ENCODE measurements around the gene STX18.

STX18 gene

DNA sequence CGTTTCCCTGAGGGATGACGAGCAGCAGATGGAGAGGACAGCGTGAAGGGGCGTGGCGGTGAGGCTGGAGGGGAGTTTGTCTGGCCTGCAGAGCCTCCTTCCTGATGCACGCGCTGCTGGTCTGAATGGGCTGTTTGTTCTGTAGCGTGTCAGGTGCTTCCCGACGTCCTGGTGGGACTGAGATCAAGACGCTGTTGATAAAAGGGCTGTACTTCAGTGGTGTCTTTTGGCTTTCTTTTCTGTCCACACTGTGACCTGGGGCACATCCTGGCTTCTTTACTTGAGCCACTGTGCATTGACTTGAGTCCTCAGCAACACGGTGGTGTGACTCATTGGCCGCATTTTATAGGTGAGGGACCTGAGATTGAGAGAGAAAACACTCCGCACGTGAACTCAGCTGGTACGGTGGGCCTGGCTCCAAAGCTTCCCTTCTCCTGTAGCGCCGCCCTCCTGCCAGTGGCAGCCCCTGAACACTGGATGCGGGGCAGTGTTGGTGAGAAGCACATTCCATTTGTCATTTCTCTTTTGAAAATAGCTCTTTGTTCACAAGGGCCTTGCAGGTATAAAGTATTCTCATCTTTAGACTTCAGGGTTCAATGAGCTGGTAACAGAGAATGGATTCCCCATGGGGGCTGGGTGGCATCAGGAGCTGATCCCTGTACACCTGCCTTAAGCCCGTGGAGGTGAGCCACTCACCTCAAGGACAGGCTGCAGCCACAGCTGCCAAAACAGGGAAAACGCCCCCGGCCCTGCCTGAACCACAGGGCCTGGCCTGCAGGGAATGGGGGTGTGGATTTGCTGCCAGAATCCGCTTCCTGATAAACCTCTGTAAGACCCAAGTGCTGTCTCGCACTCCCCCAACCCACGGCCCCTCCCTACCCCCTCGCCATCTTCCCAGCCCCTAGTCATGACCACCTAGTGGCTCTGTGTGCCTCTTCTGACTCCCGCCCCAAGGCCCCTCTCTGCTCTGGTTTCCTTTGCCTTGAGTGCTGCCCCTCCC lies 125.7 kb downstream of the STX18 start:
- DNase-seq: no peak

DNA sequence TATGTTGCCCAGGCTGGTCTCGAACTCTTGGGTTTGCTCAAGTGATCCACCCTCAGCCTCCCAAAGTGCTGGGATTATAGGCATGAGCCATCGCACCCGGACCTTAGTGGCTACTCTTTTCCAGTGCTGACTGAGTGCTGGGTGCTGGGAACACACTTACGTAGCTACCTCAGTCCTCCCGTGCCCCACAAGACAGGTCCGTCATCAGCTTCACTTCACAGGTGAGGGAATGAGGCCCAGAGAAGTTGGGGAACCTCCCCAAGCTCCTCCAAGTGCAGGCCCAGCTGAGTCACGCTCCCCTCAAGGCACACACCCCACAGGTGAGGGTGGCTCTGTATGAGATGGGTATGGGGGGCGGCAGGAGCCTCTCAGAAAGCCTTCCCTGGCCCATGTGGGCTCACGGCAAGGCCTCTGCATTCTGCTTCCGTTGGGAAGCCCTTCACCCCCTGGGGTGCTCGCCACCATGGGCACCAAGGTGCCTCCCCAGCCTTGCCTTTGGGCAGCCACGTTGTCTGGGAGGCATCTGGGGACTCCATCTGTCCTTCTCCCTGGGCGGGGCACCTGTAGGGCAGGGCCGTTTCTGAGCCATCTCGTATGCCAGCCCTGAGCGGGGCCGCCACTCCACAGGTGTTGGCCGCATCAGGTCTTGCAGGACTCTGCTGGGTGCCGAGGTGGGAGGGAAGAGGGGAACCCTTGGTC lies 126.6 kb downstream of the STX18 start:
- DNase-seq: no peak

DNA sequence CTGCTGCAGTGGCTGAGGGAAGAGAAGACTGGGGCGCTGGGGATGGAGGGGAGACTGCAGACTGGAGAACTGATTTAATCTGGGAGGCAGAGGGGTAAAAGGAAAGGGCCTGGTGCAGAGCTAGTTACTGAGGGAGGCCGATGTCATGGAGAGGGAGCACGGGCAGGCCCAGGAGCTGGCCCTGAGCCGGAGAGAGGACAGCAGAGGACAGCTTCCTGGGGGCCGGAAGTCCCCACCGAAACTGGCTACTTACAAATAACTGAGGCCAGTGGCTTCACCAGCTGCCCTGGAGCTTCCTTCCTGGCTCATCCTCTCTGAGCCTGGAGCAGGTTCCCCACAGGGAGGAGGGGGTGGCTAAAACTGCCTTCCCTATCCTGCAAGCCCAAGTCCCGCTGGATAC lies 128.0 kb downstream of the STX18 start:
- no peak for DNase-seq

DNA sequence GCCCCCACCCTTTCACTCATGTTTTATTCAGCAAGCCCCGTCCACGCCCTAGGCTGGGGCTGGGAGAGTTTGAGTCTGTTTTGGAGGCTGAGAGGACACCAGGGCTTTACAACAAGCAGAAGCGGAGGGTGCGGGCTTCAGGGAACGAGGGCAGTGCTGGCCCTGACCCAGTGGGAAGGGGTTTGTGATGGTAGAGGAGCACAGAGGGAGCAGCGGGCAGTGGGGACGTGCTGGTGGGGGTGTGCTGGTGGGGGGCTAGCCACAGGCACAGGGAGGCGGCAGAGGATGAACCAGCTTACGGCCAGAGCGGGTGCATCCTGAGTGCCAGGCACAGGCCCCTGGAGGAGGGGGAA lies 128.5 kb downstream of the STX18 start:
- no peak for DNase-seq

- no peak for DNase-seq
Observed at GRCh38 chr4:4412641-4413372, 129.0 kb downstream of the STX18 start.

GRCh38 chr4:4411906-4412305 lies 129.9 kb downstream of the STX18 start:
- no peak for DNase-seq

DNA sequence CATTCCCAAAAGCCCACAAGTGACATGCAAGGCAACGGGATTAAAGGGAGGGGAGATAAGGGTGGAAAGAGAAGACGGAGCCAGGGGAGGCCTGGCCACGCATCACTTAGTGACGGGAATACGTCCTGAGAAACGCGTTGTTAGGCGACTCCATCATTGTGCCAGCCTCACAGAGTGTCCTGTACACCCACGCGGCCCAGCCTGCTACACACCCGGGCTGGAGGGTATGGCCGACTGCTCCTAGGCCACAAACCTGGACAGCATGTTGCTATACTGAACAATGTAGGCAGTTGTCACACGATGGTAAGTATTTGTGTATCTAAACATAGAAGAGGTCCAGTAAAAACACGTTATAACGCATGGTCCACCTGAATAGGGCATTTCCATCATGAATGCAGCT lies 131.6 kb downstream of the STX18 start:
- no peak for DNase-seq

DNA sequence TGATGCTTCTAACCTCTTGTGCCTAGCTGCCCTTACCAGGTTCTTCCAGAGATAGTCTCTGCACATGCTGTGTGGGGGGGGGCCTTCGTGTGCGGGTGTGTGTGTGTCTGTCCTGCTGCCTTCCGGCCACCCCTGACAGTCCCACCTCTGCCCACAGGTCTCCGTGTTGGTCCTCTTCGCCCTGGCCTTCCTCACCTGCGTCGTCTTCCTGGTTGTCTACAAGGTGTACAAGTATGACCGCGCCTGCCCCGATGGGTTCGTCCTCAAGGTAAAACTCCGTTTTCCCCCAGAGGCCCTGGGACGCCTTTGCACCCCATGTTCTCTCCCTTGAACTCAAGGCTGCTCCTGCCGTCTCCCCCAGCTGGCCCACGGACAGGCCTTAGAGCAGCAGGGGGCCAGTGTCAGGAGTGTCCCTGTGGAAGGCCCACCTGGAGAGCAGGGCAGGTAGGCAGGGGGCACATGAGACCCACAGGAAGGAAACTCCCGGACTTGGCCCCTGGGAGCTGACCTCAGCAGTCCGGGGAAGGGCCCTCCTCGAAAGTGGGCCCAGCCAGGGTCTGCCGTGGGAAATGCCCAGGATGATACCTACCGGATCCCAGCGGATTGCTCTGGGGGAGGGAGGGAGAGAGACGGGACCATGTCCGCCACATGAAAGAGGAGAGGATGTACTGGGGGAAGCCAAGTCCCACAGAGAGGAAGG lies 132.3 kb downstream of the STX18 start:
- no peak for DNase-seq

DNA sequence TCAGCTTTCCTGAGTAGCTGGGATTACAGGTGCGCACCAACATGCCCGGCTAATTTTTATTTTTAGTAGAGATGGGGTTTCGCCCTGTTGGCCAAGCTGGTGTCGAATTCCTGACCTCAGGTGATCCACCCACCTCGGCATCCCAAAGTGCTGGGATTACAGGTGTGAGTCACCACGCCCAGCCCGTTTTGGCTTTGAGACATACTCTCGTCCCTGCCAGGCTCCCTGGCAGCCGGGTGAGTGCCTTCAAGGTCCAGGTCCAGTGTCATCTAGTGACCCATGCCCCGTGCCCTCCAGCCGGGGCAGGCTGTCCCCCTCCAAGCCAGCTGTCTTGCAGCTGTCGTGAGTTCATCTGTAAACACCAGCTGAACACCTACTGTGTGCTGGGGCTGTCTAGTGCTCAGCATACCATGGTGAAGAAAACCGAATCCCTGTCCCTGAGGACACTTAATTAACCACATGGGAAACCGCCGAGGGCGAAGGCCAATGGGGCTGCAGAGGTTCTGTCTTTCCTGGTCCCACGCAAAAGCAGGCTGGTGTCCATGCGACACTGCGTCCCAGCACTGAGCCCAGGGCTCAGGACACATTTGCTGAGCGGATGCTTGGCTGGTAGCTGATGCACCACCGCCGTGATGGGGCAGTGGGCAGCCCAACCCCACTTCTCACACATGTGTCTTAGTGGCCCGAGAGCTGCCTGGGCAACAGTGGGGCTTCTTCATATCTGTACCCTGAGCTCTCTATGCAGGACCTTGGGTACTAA lies 133.1 kb downstream of the STX18 start:
- DNase-seq: no peak

DNA sequence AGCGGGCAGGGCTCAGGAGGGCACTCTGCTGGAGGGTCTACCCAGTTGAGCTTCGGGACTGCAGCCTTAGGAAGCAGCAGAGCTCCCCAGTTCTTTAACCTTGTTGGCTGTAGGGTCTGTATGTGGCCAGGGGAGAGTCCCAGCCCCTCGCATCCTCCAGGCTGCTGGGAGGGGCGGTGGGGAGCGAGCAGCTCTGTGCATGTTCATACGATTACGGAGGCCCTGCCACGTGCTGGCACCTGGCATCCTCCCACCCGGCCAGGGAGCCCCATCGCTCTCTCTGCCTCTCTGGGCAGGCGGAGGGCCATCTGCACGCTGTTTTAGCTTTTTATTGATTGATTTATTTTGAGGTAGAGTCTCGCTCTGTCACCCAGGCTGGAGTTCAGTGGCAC lies 133.7 kb downstream of the STX18 start:
- DNase-seq: no peak

DNA sequence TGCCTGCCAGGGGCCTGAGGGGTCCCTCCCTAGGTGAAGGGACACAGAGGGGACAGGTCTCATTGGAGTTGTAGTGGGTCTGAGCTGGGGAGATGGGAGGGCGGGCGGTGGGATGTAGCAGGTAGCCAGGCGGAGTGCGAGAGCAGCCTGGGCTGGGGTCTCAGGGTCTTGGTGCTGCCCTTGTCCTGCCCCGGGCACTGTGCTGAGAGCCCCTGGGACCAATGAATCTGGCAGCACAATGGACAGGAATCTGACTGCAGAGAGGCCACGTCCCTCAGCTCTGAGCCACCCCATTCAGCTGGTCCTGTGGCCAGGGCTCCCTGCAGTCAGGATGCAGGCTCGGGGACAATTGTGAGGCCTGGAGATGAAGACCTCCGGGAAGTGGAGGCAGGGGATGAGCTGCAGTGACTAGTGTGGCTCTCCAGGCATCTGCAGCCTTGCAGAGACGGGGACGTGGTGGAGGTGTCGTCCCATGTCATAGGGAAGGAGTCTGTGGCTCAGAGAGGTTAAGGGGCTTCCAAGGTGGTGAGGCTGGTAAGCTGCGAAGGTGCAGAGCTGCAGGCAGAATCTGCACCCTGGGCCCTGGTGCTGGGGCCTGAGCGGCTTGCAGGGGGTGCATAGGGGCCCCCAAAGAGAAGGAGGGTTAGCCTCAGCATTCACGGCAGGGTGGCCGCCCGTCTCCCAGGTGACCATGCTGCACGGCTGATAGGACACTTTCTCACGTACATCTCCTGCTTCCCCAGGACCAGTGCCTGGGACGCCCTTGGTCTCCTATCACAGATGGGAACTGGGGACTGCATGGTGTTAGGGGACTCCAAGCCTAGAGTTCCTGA lies 134.3 kb downstream of the STX18 start:
- DNase-seq: no peak

DNA sequence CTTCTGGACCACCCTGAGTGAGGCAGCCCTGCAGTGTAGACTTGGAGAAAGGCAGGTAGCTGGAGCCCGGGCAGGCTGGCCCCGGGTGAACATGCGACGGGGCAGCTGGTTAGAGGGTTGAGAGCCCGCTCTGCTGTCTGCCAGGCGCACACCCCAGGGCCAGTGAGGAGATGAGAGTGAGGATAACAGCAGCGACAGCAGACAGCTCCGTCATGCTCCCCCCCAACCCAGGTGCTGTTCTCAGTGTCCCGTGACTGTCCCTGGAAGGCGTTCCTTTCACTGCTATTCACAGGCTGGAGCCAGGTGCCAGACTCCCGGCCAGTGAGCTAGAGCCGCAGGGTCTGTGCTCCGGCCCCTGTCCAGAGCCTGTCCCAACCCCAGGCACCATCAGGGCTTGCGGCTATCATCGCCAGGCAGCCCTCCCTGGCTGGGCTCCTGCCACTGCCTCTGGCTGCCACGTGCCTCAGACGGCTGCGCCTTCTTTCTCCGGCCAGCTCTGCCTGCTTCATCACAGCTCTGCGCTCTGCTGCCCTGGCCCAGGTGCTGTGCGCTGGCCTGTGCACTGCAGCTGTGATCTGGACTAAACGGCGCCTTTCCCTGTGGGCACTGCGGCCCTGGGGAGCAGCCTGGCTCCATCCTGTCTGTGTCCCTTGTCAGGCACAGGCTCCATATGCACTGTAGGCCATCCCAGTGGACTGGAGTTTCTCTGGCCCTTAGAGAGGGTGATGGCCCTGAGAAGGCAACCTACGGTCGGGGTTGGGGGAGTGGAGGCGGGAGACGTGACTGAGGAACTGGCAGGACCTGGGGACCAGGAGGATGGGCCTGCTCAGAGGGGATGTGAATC lies 135.2 kb downstream of the STX18 start:
- no peak for DNase-seq

DNA sequence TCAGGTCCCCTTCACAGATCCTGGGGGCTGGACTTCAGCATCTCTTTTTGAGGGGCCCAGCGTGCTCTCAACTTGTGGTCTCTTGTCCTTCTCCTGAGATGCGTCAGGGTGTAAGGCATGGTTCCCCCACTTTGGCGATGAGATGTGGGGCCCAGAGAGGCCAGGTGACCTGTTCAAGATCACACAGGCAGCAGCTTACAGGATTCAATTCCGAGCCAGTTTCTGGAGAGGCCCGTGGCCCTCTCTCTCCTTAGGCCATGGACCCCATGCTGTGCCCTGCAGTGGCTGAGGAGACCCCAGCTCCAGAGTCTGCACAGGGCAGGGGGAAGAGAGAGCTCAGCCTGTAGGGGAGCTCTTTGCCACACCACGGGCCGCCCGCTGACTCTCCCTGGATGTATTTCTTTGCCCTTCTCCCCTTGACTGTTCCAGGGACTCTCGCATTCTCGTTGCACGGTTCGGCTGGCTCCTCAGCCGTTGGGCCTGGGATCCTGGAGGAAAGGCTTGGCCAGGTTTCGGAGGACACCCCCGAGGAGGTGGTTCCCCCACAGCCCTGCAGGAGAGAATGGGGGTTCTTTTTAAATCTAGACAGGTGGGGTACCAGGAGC lies 136.4 kb downstream of the STX18 start:
- DNase-seq: no peak

DNA sequence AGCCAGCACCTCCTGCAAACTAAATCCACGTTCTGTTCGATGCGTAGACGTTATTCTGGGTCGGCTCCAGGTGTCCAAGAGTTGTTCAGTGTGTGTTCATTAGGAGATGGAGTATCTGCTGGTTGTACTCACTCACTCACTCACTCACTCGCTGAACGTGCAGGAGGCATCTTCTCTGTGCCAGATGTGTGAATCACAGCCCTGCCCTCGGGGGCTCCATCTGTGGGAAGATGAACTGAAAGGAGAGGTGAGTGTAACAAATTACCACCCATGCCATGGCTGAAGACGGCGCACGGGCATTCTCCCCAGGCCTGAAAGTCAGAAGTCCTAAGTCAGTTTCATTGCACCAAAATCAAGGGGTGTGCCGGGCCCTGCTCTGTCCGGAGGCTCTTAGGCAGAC lies 138.9 kb downstream of the STX18 start:
- no peak for DNase-seq

DNA sequence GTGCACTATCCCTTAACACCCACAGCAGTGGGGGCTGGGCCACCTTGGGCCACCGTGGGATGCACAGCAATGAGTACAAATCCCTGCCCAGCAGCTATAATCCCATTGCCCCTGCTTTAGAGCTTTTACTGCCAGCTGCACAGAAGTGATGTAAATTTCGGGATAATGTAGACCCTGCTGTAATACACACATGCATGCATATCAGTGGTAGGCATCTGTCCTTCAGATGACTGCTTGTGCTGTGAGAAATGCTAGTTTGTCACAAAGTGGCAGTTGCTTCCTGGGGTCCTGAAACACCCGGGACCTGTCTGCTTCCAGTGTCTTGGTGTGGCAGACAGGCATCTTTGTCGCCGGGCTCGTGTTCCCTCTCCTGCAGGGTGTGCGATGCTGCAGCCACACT lies 140.8 kb downstream of the STX18 start:
- DNase-seq: no peak

DNA sequence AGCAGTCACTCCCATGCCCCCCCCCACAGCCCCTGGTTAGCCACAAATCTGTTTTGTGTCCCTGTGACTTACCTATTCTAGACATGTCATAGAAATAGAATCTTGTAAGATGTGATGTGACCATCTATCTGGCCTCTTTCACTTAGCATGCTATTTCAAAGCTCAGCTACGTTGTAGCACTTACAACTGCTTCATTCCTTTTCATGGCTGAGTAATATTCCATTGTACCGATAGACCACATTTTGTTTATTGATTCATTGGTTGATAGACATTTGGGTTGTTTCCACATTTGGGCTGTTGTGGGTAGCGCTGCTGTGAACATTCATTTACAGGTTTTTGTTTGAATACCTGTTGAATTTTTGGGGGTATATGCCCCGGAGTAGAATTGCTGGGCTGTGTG lies 143.4 kb downstream of the STX18 start:
- no peak for DNase-seq

- DNase-seq: no peak
Observed at GRCh38 chr4:4397441-4397819, 144.4 kb downstream of the STX18 start.

GRCh38 chr4:4396628-4397440 lies 145.0 kb downstream of the STX18 start:
- no peak for DNase-seq
